SK-N-SH (cell line): ENCODE measurements around the gene TRIM71.

Experiments
- GABPA ChIP-seq: IDR thresholded peaks from 2 replicates; pipeline ENCODE4 v1.4.0; 2012; ENCODE audit warnings: low read depth, mild to moderate bottlenecking
- TAF1 ChIP-seq: IDR thresholded peaks from 2 replicates; pipeline ENCODE4 v1.6.1; 2012; ENCODE audit warnings: low read depth, mild to moderate bottlenecking, low read length, moderate library complexity, borderline replicate concordance
- TCF12 ChIP-seq: IDR thresholded peaks from 2 replicates; pipeline ENCODE4 v1.4.0; 2012
- TF ChIP-seq, protein P1 (sequence below): fragments of 200-600 bp; sonication (generic); IDR thresholded peaks from 2 replicates; pipeline ENCODE4 v1.6.1; 2017; ENCODE audit warnings: antibody characterized with exemption, mild to moderate bottlenecking, moderate library complexity

DNA sequence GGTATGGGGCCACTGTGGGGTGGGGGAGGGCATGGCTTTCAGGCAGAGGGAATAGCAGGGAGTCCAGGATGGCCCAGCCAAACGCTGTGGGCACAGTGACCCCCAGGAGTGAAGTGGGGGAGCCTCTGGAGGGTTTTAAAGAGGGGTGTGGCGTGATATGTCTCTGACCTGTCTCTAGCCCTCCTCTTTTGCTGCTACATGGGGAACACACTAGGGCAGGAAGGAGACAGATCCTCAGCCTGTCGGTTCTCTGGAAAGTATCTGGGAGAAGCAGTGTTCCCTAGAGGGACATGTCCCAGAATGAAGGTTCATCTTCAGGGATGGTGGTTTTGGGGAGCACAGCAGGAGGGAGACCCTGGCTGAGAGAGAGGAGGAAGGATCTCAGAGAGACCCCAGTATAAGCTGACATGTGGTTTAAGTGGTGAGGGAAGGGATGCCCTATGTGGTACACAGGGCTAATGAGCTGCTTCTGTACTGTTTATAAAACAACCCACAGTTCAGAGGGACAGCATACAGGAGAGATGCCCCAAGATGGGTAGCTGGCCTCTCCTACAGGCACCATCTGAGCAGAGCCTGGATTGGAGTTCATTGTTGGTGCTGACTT lies 37.7 kb downstream of the TRIM71 start:
- TF ChIP-seq, protein P1, sequence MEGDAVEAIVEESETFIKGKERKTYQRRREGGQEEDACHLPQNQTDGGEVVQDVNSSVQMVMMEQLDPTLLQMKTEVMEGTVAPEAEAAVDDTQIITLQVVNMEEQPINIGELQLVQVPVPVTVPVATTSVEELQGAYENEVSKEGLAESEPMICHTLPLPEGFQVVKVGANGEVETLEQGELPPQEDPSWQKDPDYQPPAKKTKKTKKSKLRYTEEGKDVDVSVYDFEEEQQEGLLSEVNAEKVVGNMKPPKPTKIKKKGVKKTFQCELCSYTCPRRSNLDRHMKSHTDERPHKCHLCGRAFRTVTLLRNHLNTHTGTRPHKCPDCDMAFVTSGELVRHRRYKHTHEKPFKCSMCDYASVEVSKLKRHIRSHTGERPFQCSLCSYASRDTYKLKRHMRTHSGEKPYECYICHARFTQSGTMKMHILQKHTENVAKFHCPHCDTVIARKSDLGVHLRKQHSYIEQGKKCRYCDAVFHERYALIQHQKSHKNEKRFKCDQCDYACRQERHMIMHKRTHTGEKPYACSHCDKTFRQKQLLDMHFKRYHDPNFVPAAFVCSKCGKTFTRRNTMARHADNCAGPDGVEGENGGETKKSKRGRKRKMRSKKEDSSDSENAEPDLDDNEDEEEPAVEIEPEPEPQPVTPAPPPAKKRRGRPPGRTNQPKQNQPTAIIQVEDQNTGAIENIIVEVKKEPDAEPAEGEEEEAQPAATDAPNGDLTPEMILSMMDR = no peak
- TF ChIP-seq GABPA (no peak), TCF12 (no peak), TAF1 (no peak)
